Left ventricle myocardium inferior (tissue), 1 donor: Measurements from ENCODE around the gene COMMD3. TPM values are rescaled to one million over a fixed set of nuclear protein-coding genes. Genes with fewer than 3 reads are reported as not detected.

Experiments
- DNase-seq: peaks from one replicate; pipeline ENCODE4 v3.0.0-alpha.2; 2020
- H3K27ac ChIP-seq: fragments of 200-600 bp; replicated peaks from 2 replicates; pipeline ENCODE4 v1.8.0; 2021
- H3K27me3 ChIP-seq: fragments of 200-600 bp; 2 replicates; pipeline ENCODE4 v1.8.0; 2021; ENCODE audit warnings: low read depth
- H3K36me3 ChIP-seq: fragments of 200-600 bp; 2 replicates; pipeline ENCODE4 v1.8.0; 2021
- H3K4me1 ChIP-seq: fragments of 200-600 bp; 2 replicates; pipeline ENCODE4 v1.8.0; 2021
- H3K4me3 ChIP-seq: fragments of 200-600 bp; 2 replicates; pipeline ENCODE4 v1.8.0; 2021; ENCODE audit warnings: mild to moderate bottlenecking, moderate library complexity
- H3K9me3 ChIP-seq: fragments of 200-600 bp; replicated peaks from 2 replicates; pipeline ENCODE4 v1.8.0; 2021
- CTCF ChIP-seq: fragments of 200-600 bp; IDR thresholded peaks from 2 replicates; pipeline ENCODE4 v1.8.0; 2021; ENCODE audit warnings: antibody characterized with exemption, mild to moderate bottlenecking, borderline replicate concordance
- intact Hi-C: fragments of 100-400 bp; cut with micrococcal nuclease; formaldehyde crosslinking; loops from one replicate; pipeline ENCODE4 v1.11.0; 2022
- total RNA-seq: library from RNA; stranded (reverse); fragmentation: NEBNext Ultra II Directional; extraction: Animal tissue kit (Norgen Biotek cat#: 25700); gene quantifications from one replicate; pipeline ENCODE4 v1.2.1, GENCODE V29; 2021
- donor health status: DM: no; HTN: yes; CAD: no; lungs with severe emphysema.

COMMD3 gene
- total RNA-seq, 1 donor from 2014 or later: 89.7 TPM

- TF ChIP-seq CTCF: no peak
- intact Hi-C loops: no loop called here
- no peak overlapping the region for H3K4me3 ChIP-seq
- peaks cover 61% of the 10 kb centered on the region for H3K4me1 ChIP-seq
- H3K9me3 ChIP-seq: no peaks in the 10 kb centered on the region
- H3K27ac ChIP-seq: no peak overlapping the region
- peaks cover 26% of the 10 kb centered on the region for H3K27me3 ChIP-seq
- peaks cover 25% of the 10 kb centered on the region for H3K36me3 ChIP-seq
- no peak for DNase-seq
Observed at GRCh38 chr10:22323538-22324305, 7.5 kb downstream of the COMMD3 start.

- Histone ChIP-seq H3K4me1 (peaks cover 56% of the 10 kb centered on the region), H3K9me3 (no peaks in the 10 kb centered on the region), H3K27me3 (peaks cover 26% of the 10 kb centered on the region), H3K4me3 (peak overlapping the region; percentile 74), H3K36me3 (peaks cover 32% of the 10 kb centered on the region), H3K27ac (no peak overlapping the region)
- intact Hi-C loops: no loop called here
- no peak for TF ChIP-seq CTCF
- DNase-seq: no peak
Observed at GRCh38 chr10:22324413-22324812, 8.2 kb downstream of the COMMD3 start.

GRCh38 chr10:22324893-22325271 is 8.7 kb downstream of the COMMD3 start:
- no peak for DNase-seq
- peak overlapping the region; percentile 50 for H3K27ac ChIP-seq
- peak overlapping the region; percentile 74 for H3K4me3 ChIP-seq
- no peaks in the 10 kb centered on the region for H3K9me3 ChIP-seq
- peaks cover 26% of the 10 kb centered on the region for H3K27me3 ChIP-seq
- peaks cover 51% of the 10 kb centered on the region for H3K4me1 ChIP-seq
- H3K36me3 ChIP-seq: peaks cover 37% of the 10 kb centered on the region
- TF ChIP-seq CTCF: no peak
- intact Hi-C loops: no loop called here

GRCh38 chr10:22325272-22326144 is 9.3 kb downstream of the COMMD3 start:
- Histone ChIP-seq H3K27me3 (peaks cover 26% of the 10 kb centered on the region), H3K36me3 (peaks cover 41% of the 10 kb centered on the region), H3K27ac (peak overlapping the region; percentile 73), H3K4me1 (peaks cover 48% of the 10 kb centered on the region), H3K9me3 (no peaks in the 10 kb centered on the region), H3K4me3 (peak overlapping the region; percentile 74)
- peak; percentile 80 for DNase-seq
- TF ChIP-seq CTCF: peak; percentile 14
- intact Hi-C loops: no loop called here

- Histone ChIP-seq H3K4me3 (peak overlapping the region; percentile 74), H3K9me3 (no peaks in the 10 kb centered on the region), H3K27ac (peak overlapping the region; percentile 73), H3K27me3 (peaks cover 26% of the 10 kb centered on the region), H3K4me1 (peaks cover 46% of the 10 kb centered on the region), H3K36me3 (peaks cover 41% of the 10 kb centered on the region)
- no peak for DNase-seq
- intact Hi-C loops: no loop called here
- no peak for TF ChIP-seq CTCF
Observed at GRCh38 chr10:22326145-22326702, 10.0 kb downstream of the COMMD3 start.
